Hematopoietic multipotent progenitor cell treated with erythropoietin and hydrocortisone succinate and interleukin-3 and kit ligand, for 6 days (in vitro differentiated cells): Measurements from ENCODE around the gene UXS1.

ENCODE experiments used
- DNase-seq: peaks from one replicate; pipeline ENCODE4 v3.0.0-alpha.2; 2015

UXS1 gene

GRCh38 chr2:106129150-106129549, 65.0 kb downstream of the UXS1 start:
- DNase-seq = no peak

- no peak for DNase-seq
These were observed 66.3 kb downstream of the UXS1 start for GRCh38 chr2:106127776-106128268.

GRCh38 chr2:106127282-106127771, 66.8 kb downstream of the UXS1 start:
- DNase-seq = no peak

- no peak for DNase-seq
These were observed 67.3 kb downstream of the UXS1 start for GRCh38 chr2:106126705-106127281.

GRCh38 chr2:106126295-106126694, 67.8 kb downstream of the UXS1 start:
- no peak for DNase-seq

GRCh38 chr2:106124905-106125549, 69.1 kb downstream of the UXS1 start:
- DNase-seq = no peak

GRCh38 chr2:106124106-106124756, 69.9 kb downstream of the UXS1 start:
- no peak for DNase-seq

GRCh38 chr2:106122157-106122556, 71.9 kb downstream of the UXS1 start:
- DNase-seq = peak; percentile 57

GRCh38 chr2:106120432-106120831, 73.7 kb downstream of the UXS1 start:
- no peak for DNase-seq

- DNase-seq = no peak
These were observed 75.0 kb downstream of the UXS1 start for GRCh38 chr2:106119074-106119473.

GRCh38 chr2:106117882-106118684, 76.0 kb downstream of the UXS1 start:
- no peak for DNase-seq

- DNase-seq = no peak
These were observed 76.8 kb downstream of the UXS1 start for GRCh38 chr2:106117347-106117746.

- peak; percentile 6 for DNase-seq
These were observed 77.9 kb downstream of the UXS1 start for GRCh38 chr2:106116248-106116647.

GRCh38 chr2:106115665-106116064, 78.4 kb downstream of the UXS1 start:
- no peak for DNase-seq

- peak; percentile 55 for DNase-seq
These were observed 78.9 kb downstream of the UXS1 start for GRCh38 chr2:106115250-106115649.

- no peak for DNase-seq
These were observed 79.9 kb downstream of the UXS1 start for GRCh38 chr2:106114166-106114565.

- DNase-seq = no peak
These were observed 80.6 kb downstream of the UXS1 start for GRCh38 chr2:106113361-106113966.

- no peak for DNase-seq
These were observed 82.1 kb downstream of the UXS1 start for GRCh38 chr2:106111882-106112571.

GRCh38 chr2:106109675-106110424, 84.3 kb downstream of the UXS1 start:
- DNase-seq = no peak

- DNase-seq = no peak
These were observed 85.3 kb downstream of the UXS1 start for GRCh38 chr2:106108791-106109190.

- DNase-seq = peak; percentile 26
These were observed 85.8 kb downstream of the UXS1 start for GRCh38 chr2:106108351-106108750.
